PC-9 (cell line): ENCODE measurements around the gene ATG10. TPM values are rescaled to one million over a fixed set of nuclear protein-coding genes. Genes with fewer than 3 reads are reported as not detected.

Experiments used
- BruUV-seq: library from RNA; stranded (reverse); fragments of 400-500 nt; replicated peaks from 2 replicates; lab custom pipeline; 2021; lab: Mats Ljungman, UMichigan
- CTCF ChIA-PET: fragments of 300-600 bp; sonication (Branson Sonifier 250); formaldehyde crosslinking; loops from one replicate; lab custom pipeline; 2022; ENCODE audit warnings: antibody characterized with exemption; lab: Charles Lee
- POLR2A ChIA-PET: fragments of 300-600 bp; sonication (Branson Sonifier 250); formaldehyde crosslinking; loops from one replicate; lab custom pipeline; 2022; ENCODE audit warnings: antibody characterized with exemption; ENCODE audit not compliant: unreplicated experiment; lab: Charles Lee
- DNase-seq, 2 experiments: peaks; one replicate each; pipeline versions ENCODE4 v3.0.0 to v3.0.0-alpha.2; 2015 to 2022; ENCODE audit warnings: mixed read lengths in 1 of 2
- H2AFZ ChIP-seq: fragments of 200-600 bp; sonication (generic); 2 replicates; pipeline ENCODE4 v1.8.1; 2017; ENCODE audit warnings: antibody characterized with exemption
- H3F3A ChIP-seq: fragments of 200-600 bp; sonication (generic); 2 replicates; pipeline ENCODE4 v1.8.1; 2017; ENCODE audit warnings: antibody characterized with exemption, mild to moderate bottlenecking, low read depth; ENCODE audit not compliant: insufficient read depth
- H3K27ac ChIP-seq: fragments of 200-600 bp; sonication (generic); 2 replicates; pipeline ENCODE4 v1.6.1; 2016; ENCODE audit warnings: mixed run types
- H3K27me3 ChIP-seq: fragments of 200-600 bp; sonication (generic); 2 replicates; pipeline ENCODE4 v1.6.1; 2016; ENCODE audit warnings: low read depth, mixed run types; ENCODE audit not compliant: insufficient read depth
- H3K36me3 ChIP-seq: fragments of 200-600 bp; sonication (generic); 2 replicates; pipeline ENCODE4 v1.6.1; 2016; ENCODE audit warnings: low read depth, mixed run types
- H3K4me1 ChIP-seq: fragments of 200-600 bp; sonication (generic); replicated peaks from 2 replicates; pipeline ENCODE4 v1.6.1; 2016; ENCODE audit warnings: mixed run types; ENCODE audit not compliant: insufficient read depth
- H3K4me2 ChIP-seq: fragments of 200-600 bp; sonication (generic); 2 replicates; pipeline ENCODE4 v1.6.1; 2017; ENCODE audit warnings: mixed run types
- H3K4me3 ChIP-seq: fragments of 200-600 bp; sonication (generic); 2 replicates; pipeline ENCODE4 v1.6.1; 2016; ENCODE audit warnings: mixed run types
- H3K79me2 ChIP-seq: fragments of 200-600 bp; sonication (generic); 2 replicates; pipeline ENCODE4 v1.6.1; 2017; ENCODE audit warnings: low read depth, mixed run types
- H3K9me2 ChIP-seq: fragments of 200-600 bp; sonication (generic); 2 replicates; pipeline ENCODE4 v1.8.1; 2017; ENCODE audit warnings: mild to moderate bottlenecking; ENCODE audit not compliant: insufficient read depth
- H3K9me3 ChIP-seq: fragments of 200-600 bp; sonication (generic); 2 replicates; pipeline ENCODE4 v1.8.1; 2016; ENCODE audit warnings: low read depth; ENCODE audit not compliant: insufficient read depth
- H4K20me1 ChIP-seq: fragments of 200-600 bp; sonication (generic); 2 replicates; pipeline ENCODE4 v1.8.1; 2017; ENCODE audit not compliant: insufficient read depth
- EZH2 ChIP-seq: fragments of 200-600 bp; sonication (generic); IDR thresholded peaks from 2 replicates; pipeline ENCODE4 v1.8.0; 2017; ENCODE audit warnings: antibody characterized with exemption, low read depth
- intact Hi-C: fragments of 100-400 bp; cut with micrococcal nuclease; formaldehyde crosslinking; loops from one replicate; pipeline ENCODE4 v1.10.0; 2022; ENCODE audit not compliant: unreplicated experiment
- total RNA-seq: library from RNA; stranded (reverse); gene quantifications from 2 replicates; pipeline ENCODE4 v1.2.3, GENCODE V29; 2021
- TF ChIP-seq, protein P1 (sequence below): fragments of 200-600 bp; sonication (generic); conservative IDR thresholded peaks from 2 replicates; pipeline ENCODE4 v1.6.1; 2017; ENCODE audit warnings: mixed run types, antibody characterized with exemption, mild to moderate bottlenecking, moderate library complexity

Gene ATG10
- total RNA-seq, 1 experiment from 2014 or later, result 12.7 TPM

DNA sequence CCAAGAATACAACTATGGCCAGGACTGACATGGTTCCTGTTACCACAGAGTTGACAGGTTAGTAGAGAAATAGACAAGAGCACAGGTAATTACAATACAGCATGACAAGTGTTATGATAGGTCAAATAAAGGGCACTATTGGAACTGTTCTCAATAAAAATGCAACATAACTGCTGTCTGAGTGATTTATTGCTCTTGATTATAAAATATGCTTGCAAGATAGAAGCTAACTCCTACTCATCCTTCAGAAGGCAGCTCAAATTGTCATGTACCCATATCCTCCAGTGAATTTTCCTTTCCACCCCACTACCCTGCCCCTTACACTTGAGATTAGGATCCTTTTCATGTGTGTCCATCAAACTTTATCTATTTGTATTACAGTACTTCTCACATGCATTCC lies 35.1 kb upstream of the ATG10 start:
- H3K4me2 ChIP-seq, result no peak overlapping the region
- POLR2A ChIA-PET, result no interaction called here
- H2AFZ ChIP-seq, result no peak overlapping the region
- no peaks in the 10 kb centered on the region for H3K9me3 ChIP-seq
- CTCF ChIA-PET, result no interaction called here
- H3K9me2 ChIP-seq, result no peaks in the 10 kb centered on the region
- DNase-seq, result no peak
- intact Hi-C loops, result no loop called here
- no peaks in the 10 kb centered on the region for H3K36me3 ChIP-seq
- H3K4me3 ChIP-seq, result no peak overlapping the region
- no peak for TF ChIP-seq EZH2
- TF ChIP-seq, protein P1, sequence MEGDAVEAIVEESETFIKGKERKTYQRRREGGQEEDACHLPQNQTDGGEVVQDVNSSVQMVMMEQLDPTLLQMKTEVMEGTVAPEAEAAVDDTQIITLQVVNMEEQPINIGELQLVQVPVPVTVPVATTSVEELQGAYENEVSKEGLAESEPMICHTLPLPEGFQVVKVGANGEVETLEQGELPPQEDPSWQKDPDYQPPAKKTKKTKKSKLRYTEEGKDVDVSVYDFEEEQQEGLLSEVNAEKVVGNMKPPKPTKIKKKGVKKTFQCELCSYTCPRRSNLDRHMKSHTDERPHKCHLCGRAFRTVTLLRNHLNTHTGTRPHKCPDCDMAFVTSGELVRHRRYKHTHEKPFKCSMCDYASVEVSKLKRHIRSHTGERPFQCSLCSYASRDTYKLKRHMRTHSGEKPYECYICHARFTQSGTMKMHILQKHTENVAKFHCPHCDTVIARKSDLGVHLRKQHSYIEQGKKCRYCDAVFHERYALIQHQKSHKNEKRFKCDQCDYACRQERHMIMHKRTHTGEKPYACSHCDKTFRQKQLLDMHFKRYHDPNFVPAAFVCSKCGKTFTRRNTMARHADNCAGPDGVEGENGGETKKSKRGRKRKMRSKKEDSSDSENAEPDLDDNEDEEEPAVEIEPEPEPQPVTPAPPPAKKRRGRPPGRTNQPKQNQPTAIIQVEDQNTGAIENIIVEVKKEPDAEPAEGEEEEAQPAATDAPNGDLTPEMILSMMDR, result no peak
- no TSS peak for BruUV-seq
- no peaks in the 10 kb centered on the region; the same call in 1 of the 2 replicates for H3F3A ChIP-seq
- H3K27ac ChIP-seq, result no peak overlapping the region
- H3K4me1 ChIP-seq, result no peaks in the 10 kb centered on the region
- H4K20me1 ChIP-seq, result no peaks in the 10 kb centered on the region
- no peaks in the 10 kb centered on the region for H3K79me2 ChIP-seq
- no peaks in the 10 kb centered on the region for H3K27me3 ChIP-seq

- CTCF ChIA-PET, result interaction anchor here (0.7 kb wide), 1 partner anchor 57 kb away, joined by 3 read pairs; no protein-coding TSS in a partner anchor
Observed at GRCh38 chr5:81942746-81943145, 29.1 kb upstream of the ATG10 start.

DNA sequence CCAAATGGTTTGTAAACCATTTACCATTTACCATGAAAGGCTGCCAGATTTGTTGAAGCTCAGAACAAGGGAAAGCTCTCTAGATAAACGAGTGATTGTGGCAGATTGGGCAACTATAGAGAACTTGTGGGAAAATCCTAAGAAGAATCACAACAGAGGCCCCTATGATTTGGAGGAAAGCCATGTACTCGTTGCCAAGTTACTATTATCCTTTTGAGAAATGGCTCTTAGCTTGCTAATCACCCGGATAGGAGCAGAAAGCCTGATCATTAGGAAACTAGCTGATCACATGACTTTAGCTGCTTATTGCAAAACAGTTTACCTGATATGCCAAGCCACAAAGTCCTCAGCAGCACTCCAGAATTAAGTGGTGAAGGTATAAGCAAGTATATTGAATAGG lies 23.5 kb upstream of the ATG10 start:
- H2AFZ ChIP-seq, result no peak overlapping the region
- H3K4me2 ChIP-seq, result no peak overlapping the region
- no peaks in the 10 kb centered on the region for H4K20me1 ChIP-seq
- DNase-seq, result no peak
- intact Hi-C loops, result no loop called here
- no peaks in the 10 kb centered on the region for H3K9me3 ChIP-seq
- H3K9me2 ChIP-seq, result no peaks in the 10 kb centered on the region
- H3K27ac ChIP-seq, result no peak overlapping the region
- no TSS peak for BruUV-seq
- H3K79me2 ChIP-seq, result no peaks in the 10 kb centered on the region
- H3K36me3 ChIP-seq, result no peaks in the 10 kb centered on the region
- POLR2A ChIA-PET, result no interaction called here
- no peaks in the 10 kb centered on the region for H3F3A ChIP-seq
- no peak overlapping the region for H3K4me3 ChIP-seq
- no peak for TF ChIP-seq EZH2
- TF ChIP-seq, protein P1, result no peak
- H3K4me1 ChIP-seq, result no peaks in the 10 kb centered on the region
- H3K27me3 ChIP-seq, result no peaks in the 10 kb centered on the region
- CTCF ChIA-PET, result no interaction called here

More at GRCh38 chr5:81942746-81943145, 29.1 kb upstream of the ATG10 start:
- intact Hi-C loops, result no loop called here
- H3K4me1 ChIP-seq, result no peaks in the 10 kb centered on the region
- TF ChIP-seq, protein P1, result no peak
- TF ChIP-seq EZH2, result no peak
- BruUV-seq, result no TSS peak
- no peaks in the 10 kb centered on the region for H4K20me1 ChIP-seq
- H2AFZ ChIP-seq, result no peak overlapping the region
- POLR2A ChIA-PET, result no interaction called here
- no peak overlapping the region for H3K4me2 ChIP-seq
- no peaks in the 10 kb centered on the region for H3K27me3 ChIP-seq
- H3K9me3 ChIP-seq, result no peaks in the 10 kb centered on the region
- no peak overlapping the region for H3K27ac ChIP-seq
- no peaks in the 10 kb centered on the region for H3K79me2 ChIP-seq
- H3K9me2 ChIP-seq, result no peaks in the 10 kb centered on the region
- no peaks in the 10 kb centered on the region for H3F3A ChIP-seq
- DNase-seq, result no peak
- H3K36me3 ChIP-seq, result no peaks in the 10 kb centered on the region
- H3K4me3 ChIP-seq, result no peak overlapping the region
